ENCODE results near the gene PDE11A. TPM values are rescaled to one million over a fixed set of nuclear protein-coding genes. Genes with fewer than 3 reads are reported as not detected.
"Not testable (repeated sequence)": the region's sequence is repeated elsewhere in the genome, so short reads cannot be mapped to it uniquely, and the experiment has no call there.

The PDE11A gene
- total RNA-seq, 4 donors from 2014 or later, result 0.11 to 1.2 (median 0.26) TPM

- 59 to 66% methylated on average over 3 of the region's 3 CpGs for WGBS, 2 donors
- intact Hi-C loops (cut with DNase I; ENCODE audit: low total_unique reads), result no loop called here
- DNase-seq (ENCODE audit: low spot score in 2 of 2), result no peak
- TF ChIP-seq CTCF (IDR thresholded peaks at IDR 0.05), result no peak
- TF ChIP-seq POLR2A (IDR thresholded peaks at IDR 0.05), result no peak
- no peak overlapping the region for H3K4me3 ChIP-seq (ENCODE audit: low read depth, poor library complexity, severe bottlenecking)
These were observed 203.4 kb downstream of the PDE11A start for GRCh38 chr2:177869209-177869608.

- no peak overlapping the region for H3K4me3 ChIP-seq (ENCODE audit: low read depth, poor library complexity, severe bottlenecking)
- no peak for DNase-seq (ENCODE audit: low spot score in 2 of 2)
- TF ChIP-seq POLR2A (IDR thresholded peaks at IDR 0.05), result no peak
- TF ChIP-seq CTCF (IDR thresholded peaks at IDR 0.05), result no peak
- intact Hi-C loops (cut with DNase I; ENCODE audit: low total_unique reads), result no loop called here
These were observed 203.8 kb downstream of the PDE11A start for GRCh38 chr2:177868806-177869205.

DNA sequence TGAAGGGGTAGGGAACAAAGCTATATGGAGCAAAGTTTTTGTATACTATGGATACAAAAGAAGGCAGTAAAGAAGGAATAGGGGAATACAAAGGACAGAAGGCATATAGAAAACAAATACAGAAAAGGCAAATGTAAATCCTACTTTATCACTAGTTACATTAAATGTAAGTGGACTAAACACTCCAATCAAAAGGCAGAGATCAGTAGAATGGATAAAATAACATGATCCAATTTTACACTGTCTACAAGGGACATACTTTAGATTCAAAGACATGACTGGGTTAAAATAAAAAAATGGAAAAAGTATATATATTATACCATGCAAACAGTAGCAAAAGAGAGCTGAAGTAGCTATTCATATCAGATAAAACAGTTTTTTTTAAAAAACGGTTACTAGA, 215.0 kb downstream of the PDE11A start:
- H3K4me3 ChIP-seq (ENCODE audit: low read depth, poor library complexity, severe bottlenecking), result no peak overlapping the region
- 64 to 74% methylated on average over 1 of the region's 1 CpG for WGBS, 2 donors

DNA sequence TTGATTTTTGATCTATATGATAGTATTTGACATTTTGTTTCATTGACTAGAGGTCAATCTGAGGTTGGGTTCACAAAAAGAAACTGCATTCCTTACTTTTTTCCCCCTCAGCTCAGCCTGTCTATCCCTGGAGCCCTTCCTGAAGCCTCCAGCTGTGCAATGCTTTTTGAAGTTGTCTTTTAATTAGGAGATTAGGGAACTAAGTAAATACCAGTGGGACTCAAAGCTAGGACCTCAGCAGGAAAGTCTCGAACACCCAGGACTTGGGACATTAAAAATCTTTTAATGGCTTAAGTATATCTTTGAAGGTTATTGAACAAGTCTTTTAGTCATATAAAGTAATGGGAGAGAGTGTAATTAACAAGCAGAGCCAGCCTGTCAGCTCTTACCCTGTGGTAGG, 220.2 kb downstream of the PDE11A start:
- DNase-seq (ENCODE audit: low spot score in 2 of 2), result no peak
- no peak overlapping the region for H3K4me3 ChIP-seq (ENCODE audit: low read depth, poor library complexity, severe bottlenecking)
- no peak for TF ChIP-seq CTCF (IDR thresholded peaks at IDR 0.05)
- no peak for TF ChIP-seq POLR2A (IDR thresholded peaks at IDR 0.05)
- intact Hi-C loops (cut with DNase I; ENCODE audit: low total_unique reads), result no loop called here
- 32 to 52% methylated on average over 1 of the region's 1 CpG for WGBS, 2 donors

More for the DNA sequence above, 215.0 kb downstream of the PDE11A start:
- no peak for DNase-seq (ENCODE audit: low spot score in 2 of 2)
- TF ChIP-seq POLR2A (IDR thresholded peaks at IDR 0.05) (no peak), CTCF (IDR thresholded peaks at IDR 0.05) (no peak)
- intact Hi-C loops (cut with DNase I; ENCODE audit: low total_unique reads), result no loop called here

- H3K4me3 ChIP-seq (ENCODE audit: low read depth, poor library complexity, severe bottlenecking), result no peak overlapping the region
- WGBS, 2 donors, result 70 to 77% methylated on average over 2 of the region's 2 CpGs
- no peak for TF ChIP-seq CTCF (IDR thresholded peaks at IDR 0.05)
- TF ChIP-seq POLR2A (IDR thresholded peaks at IDR 0.05), result no peak
- intact Hi-C loops (cut with DNase I; ENCODE audit: low total_unique reads), result no loop called here
- no peak for DNase-seq (ENCODE audit: low spot score in 2 of 2)
These were observed 229.4 kb downstream of the PDE11A start for GRCh38 chr2:177843188-177843587.

DNA sequence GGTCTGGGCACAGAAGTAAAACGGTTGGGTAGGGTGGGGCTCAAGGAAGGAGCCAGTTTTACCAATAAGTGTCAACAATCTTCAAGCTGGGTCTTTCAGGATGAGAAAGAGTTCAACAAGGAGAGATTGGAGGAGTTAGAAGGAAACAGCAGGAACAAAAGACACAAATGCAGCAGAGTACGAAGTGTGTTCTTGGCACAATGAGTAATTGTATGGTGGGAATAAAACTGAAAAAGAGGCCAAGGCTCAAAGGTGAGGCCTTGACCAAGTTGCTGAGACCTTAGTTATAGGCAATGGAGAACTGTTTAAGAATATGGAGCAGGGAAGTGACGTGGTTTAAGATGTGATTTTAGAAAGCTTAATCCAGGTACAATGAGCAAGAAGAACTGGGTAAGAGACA, 230.3 kb downstream of the PDE11A start:
- WGBS, 2 donors, result 63 to 71% methylated on average over 3 of the region's 3 CpGs
- DNase-seq (ENCODE audit: low spot score in 2 of 2), result no peak
- intact Hi-C loops (cut with DNase I; ENCODE audit: low total_unique reads), result no loop called here
- H3K4me3 ChIP-seq (ENCODE audit: low read depth, poor library complexity, severe bottlenecking), result no peak overlapping the region
- no peak for TF ChIP-seq CTCF (IDR thresholded peaks at IDR 0.05)
- no peak for TF ChIP-seq POLR2A (IDR thresholded peaks at IDR 0.05)

DNA sequence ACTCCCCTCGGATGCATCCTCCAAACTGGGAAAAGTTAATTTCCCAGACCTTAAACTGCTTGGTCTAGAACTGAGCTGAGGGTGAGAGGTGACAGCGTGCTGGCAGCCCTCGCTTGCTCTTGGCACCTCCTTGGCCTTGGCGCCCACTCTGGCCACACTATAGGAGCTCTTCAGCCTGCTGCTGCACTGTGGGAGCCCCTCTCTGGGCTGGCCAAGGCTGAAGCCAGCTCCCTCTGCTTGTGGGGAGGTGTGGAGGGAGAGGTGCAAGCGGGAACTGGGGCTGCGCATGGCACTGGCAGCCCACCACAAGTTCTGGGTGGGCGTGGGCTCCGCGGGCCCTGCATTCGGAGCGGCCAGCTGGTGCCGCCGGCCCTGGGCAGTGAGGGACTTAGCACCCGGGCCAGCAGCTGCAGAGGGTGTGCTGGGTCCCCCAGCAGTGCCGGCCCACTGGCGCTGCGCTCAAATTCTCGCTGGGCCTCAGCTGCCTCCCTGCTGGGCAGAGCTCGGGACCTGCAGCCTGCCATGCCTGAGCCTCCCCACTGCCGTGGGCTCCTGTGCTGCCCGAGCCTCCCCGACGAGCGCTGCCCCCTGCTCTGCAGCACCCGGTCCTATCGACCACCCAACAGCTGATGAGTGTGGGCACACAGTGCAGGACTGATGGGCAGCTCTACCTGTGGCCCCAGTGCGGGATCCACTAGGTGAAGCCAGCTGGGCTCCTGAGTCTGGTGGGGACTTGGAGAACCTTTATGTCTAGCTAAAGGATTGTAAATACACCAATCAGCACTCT, 237.0 kb downstream of the PDE11A start:
- 93 to 97% methylated on average over 16 of the region's 27 CpGs for WGBS, 2 donors
- DNase-seq (ENCODE audit: low spot score in 2 of 2); intact Hi-C loops (cut with DNase I; ENCODE audit: low total_unique reads); H3K4me3 ChIP-seq (ENCODE audit: low read depth, poor library complexity, severe bottlenecking): not testable (repeated sequence)

All from lower leg skin (tissue), 4 donors.